SIG-M5 (cell line): ENCODE measurements around the gene CBX7.

Experiments used
- DNase-seq: peaks from one replicate; lab custom pipeline; 2025; lab: John Stamatoyannopoulos, UW

The CBX7 gene

DNA sequence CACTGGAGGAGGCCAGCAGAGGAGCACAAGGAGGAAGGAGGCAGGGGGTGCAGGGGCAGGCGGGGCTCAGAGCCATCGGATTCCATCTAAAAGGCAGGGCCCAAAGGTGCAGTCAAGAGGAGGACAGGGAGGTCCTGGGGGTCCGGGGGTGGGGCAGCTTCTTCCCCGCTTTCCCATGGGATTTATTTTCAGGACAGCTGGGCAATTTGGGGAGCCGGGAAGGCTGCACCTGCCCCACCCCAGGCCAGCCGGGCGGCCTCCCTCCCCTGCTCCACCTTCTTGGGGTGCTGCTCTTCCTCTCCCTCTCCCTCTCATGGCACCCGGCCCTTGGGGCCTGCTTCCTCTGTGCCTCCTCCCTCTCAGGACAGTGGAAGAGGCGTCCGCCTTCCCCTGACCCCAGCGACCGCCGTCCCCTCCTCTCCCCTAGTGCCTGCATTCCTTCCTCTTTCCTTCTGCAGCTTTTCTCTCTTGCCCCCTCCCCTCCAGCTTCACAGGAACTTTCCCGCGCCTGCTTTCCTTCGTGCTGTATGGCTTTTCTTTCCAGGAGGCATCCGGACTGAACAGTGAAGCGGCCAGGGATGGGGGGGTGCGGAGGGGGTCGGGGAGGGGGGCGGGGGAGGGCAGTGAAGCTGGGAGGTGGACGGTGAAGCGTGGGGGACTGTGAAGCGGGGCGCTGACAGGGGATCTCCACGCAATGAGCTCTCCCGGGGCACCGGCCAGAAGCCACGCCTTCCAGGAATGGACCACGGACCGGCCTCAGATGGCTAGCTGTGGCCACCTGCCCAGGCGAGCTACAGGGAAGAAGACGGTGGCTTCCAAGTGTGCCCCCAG, 28.5 kb downstream of the CBX7 start:
- DNase-seq: no peak

DNA sequence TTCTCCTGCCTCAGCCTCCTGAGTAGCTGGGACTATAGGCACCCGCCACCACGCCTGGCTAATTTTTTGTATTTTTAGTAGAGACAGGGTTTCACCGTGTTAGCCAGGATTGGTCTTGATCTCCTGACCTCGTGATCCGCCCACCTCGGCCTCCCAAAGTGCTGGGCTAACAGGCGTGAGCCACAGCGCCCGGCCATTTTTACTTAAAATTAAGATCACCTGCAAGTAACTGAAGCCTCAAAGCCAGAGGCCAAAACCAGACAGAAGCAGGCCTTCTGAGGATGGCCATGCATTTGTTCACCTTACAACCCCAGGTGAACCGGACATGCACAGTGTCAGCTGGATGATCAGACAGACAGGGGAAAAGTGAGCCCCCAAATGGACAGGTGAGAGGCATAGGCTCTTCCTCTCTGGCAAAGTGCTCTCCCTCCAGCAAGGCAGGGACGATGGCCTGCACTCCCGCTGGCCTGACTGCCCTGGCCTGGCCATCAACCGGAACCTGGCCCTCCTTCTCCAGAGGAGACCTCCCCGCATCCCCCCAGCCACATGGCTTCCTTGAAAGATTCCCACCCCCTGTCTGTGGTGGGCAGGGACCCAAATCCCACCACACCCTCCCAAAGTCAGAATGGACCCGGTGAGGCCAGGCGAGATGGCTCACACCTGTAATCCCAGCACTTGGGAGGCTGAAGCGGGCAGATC, 29.6 kb downstream of the CBX7 start:
- no peak for DNase-seq

DNA sequence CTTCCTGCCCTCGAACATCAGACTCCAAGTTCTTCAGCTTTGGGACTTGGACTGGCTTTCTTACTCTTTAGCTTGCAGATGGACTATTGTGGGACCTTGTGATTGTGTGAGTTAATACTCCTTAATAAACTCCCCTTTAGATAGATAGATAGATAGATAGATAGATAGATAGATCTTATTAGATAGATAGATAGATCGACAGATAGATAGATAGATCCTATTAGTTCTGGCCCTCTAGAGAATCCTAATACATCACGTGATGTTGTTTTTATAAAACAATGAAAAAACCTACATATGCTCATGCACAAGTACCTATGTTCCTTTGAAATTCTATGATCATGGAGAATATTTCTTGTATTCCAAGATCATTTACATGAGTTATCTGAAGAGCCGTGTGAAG, 31.5 kb downstream of the CBX7 start:
- no peak for DNase-seq

DNA sequence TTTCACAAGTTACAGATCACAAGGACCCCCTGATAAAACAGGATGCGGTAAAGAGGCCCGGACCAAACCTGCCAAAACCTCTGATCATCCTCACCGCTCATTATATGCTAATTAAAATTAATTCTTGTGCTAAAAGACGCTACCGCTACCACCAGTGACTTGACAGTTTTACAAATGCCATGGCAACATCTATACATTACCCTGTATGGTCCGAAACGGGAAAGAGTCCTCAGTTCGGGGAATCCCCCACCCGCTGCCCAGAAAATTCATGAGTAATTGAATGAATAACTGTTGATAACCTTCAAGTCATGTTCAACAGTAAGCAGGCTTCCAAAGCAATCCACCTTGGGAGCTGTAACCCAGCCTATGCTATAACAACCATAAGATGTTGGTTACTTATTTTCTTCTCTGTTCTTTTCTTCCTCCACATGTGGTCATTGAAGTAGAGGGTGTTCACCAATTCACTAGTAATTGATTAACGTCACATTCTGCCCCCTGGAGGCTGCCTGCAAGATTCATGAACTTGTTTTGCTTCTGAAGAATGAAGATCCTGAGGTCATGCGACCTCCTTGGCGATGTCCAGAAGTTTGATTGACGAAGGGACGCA, 34.8 kb downstream of the CBX7 start:
- DNase-seq: no peak

DNA sequence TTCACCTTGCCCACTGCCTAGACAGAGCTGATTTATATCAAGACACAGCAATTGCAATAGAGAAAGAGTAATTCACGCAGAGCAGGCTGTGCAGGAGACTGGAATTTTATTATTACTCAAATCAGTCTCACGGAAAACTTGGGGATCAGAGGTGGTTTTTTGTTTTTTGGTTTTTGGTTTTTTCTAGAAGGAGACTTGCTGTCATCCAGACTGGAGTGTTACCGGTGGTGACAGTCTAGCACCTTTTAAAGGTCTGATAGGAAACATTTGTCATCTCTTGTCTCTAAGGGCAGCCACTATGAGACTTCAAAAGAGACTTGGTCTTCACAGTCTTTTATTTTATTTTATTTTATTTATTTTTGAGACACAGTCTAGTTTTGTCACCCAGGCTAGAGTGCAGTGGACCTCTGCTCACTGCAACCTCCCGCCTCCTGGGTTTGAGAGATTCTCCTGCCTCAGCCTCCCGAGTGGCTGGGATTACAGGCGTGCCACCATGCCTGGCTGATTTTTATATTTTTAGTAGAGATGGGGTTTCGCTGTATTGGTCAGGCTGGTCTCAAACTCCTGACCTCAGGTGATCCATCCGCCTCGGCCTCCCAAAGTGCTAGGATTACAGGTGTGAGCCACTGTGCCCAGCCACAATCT, 36.4 kb downstream of the CBX7 start:
- DNase-seq: no peak

DNA sequence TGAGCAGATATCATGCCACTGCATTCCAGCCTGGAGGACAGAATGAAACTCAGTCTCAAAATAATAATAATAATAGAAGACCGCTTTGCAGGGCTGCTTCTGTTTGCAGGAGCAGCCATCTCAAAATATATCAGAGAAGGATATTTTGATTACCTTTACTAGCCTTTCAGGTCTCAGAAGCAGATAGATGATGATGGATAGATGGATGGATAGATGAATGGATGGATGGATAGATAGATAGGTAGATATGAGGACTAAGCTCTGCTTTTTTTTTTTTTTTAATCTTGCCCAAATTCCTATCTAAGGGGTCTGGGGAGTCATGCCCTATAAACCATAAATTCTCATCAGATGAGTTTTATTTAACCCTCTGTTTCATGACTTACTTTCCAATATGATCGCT, 36.9 kb downstream of the CBX7 start:
- no peak for DNase-seq

DNA sequence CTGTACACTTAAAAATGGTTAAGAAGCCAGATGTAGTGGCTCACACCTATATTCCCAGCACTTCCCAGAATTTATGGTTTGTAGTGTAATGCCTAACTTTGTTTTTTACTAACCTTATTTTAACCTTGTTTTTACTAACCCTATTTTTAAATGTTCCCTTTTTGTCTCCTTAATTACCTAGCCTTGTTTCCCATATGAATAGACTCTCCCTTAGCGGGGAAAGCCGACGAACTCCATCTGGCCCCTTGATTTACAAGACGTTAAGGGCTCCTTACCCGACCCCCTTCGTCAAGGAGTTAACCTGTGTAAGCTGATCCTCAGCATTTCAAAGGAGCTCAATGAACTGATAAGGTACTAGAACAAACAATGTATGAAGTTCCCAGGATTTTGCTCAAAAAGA, 38.4 kb downstream of the CBX7 start:
- DNase-seq: no peak

DNA sequence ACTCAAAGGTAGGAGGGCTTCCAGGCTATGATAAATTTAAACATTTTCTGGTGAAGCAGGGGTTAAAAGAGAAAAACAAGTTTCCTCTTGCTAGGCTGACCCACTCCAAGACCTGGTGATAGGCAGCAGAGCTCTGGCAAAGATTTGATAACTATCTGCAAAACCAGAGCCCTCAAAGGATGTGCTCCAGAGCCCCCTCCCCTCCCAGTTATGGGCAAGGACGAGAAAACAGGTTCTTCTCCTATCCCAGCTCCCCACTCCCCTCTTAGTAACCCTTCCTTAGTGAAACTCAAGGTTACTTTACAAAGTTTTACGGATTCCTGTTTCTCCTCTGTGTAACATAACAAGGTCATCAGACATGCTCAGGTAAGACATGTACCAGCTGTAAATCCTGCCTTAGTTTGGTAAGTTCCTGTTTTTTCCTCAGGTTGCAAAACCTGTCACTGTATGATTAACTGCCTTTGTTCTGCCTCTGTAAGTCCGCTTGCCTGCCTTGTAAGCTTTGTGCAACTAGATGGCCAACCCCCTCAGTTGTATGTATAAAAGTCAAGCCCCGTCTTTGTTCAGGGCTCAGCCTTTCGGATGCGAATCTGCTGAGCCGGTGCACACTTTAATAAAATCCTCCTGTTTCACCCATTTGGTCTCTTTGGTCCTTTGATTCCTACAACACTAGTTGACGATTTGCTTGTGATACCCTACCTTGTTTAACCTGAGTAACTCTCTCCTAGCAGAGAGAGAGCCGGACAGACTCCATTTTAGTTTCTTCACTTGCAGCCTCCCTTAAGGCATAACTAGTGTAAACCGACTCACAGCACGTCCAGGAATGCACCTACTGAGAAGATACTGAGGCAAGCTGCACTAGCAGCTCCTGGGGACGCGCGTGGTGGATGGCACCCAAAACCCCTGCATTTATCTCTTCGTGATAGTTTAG, 41.6 kb downstream of the CBX7 start:
- no peak for DNase-seq

DNA sequence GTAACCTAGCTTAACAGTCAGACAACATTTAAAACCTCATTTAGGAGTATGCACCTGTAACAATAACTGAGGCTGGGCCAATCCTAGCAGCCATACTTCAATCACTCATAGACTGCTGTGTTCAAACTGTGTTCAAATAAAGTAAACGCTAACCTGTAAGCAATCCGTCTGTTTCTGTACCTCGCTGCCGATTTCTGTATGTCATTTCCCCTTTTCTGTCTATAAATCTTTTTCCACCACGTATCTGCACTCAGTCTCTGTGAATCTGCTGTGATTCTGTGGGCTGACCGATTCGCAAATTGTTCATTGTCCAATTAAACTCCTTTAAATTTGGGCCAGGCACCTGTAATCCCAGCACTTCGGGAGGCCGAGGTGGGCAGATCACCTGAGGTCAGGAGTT, 43.1 kb downstream of the CBX7 start:
- no peak for DNase-seq

DNA sequence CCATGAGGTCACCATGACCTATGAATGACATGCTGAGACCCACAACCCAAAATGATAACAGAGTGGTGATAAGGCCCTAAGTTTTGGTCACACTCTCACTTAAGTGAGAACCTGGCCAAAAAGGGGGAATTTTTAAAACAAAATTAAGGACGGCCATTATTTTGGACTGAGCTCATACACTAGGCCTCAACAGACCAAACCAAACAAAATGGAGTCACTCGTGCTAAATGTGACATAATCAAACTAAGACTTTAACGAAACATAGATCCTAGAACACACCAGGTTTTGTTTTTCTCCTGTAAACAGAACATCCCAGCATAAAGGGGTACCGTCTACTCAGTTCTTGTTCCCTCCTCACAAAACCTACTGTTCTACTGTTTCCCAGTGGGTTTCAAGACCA, 44.0 kb downstream of the CBX7 start:
- no peak for DNase-seq

DNA sequence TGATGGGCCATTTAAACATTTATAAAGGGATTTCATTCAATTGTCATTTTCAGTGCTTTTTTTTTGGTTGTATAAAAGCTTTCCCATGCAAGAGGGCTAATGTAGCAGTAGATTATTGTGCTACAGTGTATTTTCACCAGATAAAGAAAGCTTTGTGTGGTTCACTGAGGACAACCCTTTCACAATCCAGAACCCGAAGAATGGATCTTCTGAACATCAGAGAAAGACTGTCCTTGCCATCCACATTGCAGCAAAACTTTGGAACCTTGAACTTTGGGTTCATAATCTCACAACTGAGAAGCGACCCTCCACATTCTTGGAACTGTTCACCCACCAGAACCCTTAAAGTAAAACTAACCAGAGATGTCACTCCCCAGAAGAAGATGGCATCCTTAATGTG, 46.2 kb downstream of the CBX7 start:
- no peak for DNase-seq

DNA sequence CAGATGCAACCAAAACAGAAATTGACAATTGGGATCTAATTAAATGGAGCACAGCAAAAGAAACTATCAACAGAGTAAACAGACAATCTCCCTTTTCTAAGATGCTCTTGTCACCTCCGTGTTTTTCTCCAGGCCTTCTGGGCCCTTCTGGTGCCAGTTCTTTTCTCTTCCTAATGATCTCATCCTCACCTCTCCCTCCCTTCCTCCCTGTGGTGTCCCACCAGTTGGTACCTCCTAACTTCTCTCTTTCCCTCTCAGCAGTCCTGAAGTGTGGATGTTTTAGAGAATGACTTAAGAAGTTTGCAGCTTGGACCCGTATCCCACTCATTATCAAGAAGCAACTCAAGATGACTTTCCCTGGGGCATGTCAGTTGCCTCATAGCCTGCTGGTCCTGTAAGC, 49.0 kb downstream of the CBX7 start:
- DNase-seq: no peak

DNA sequence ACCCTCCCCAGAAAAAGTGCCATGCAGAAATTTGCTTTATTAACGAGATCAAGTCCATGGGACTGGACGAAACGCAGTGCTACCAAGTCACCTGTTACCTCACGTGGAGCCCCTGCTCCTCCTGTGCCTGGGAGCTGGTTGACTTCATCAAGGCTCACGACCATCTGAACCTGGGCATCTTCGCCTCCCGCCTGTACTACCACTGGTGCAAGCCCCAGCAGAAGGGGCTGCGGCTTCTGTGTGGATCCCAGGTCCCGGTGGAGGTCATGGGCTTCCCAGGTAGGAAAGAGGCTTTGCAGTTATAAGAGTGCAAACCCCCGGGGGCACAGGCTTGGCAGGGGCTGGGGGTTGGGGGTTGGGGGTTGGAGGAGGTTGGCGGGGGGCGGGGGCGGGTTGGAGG, 51.3 kb downstream of the CBX7 start:
- no peak for DNase-seq

DNA sequence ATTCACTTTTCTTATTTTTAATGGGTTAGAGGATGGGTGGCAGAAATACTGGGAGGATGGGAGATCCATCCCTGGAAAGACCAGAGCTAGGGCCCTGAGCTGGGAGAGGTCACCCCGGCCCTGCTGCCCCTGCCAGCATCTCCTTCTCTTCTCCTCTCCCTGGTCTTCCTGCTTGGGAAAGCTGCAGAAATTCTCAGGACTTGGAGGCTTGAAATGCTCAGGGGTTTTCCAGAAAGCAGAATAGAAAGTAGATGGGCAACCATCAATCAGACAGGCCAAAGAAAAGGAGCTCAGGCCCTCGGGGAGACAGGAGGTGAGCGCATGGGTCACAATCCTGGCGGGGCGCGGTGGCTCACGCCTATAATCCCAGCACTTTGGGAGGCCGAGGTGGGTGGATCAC, 53.9 kb downstream of the CBX7 start:
- DNase-seq: no peak

DNA sequence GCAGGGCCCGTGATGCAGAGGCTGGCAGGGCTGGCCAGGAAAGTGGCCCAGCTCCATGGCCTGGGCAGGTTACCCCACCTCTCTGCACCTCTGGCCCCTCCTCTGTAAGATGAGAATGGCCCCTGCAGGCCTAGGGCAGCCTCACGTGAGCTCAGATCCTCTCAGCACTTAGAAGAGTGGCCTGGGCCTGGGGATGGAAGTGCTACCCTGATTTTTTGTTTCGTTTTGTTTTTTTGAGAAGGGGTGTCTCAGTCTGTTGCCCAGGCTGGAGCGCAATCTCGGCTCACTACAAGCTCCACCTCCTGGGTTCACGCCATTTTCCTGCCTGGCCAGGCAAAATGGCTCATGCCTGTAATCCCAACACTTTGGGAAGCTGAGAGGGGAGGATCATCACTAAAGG, 54.5 kb downstream of the CBX7 start:
- no peak for DNase-seq

DNA sequence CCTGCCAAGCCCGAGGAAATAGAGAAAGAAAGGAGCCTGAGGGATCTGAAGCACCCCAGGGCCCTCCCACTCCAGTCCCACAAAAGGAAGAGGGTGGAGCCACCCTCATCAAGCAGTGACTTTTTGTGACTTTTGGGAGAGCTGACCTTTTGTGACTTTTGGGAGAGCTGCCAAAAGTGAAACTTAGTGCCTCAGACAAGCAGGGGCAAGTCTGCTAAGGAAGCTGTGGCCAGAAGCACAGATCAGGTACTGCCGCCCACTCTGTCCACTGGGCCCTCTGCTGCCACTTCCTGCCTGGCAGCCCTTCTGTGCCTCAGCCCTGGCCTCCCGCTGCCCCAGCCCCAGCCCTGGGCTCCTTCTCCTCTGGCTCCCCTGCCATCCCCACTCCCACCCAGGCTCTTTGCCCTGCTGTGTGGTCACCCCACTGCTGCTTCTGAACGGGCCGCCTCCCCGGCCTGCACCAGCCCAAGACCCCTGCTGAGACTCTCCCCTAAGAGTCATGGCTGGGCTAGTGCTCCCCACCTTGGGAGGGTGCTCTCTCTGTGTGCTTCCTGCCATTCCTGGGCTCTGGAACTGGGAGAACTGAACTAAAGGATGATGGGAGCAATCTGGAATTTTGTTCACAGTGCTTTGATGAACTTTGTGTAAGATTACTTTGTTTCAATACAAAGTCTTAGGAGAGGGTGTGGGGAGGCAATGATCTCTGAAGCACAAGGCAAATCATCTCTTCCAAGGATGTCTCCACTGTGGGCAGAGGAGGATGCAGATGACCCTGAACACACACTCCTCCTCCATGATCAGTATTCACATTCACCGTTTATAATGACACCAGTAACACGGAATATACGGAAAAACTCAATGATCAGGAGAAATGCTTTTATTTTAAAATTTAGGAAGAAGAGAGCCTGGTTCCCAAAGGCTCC, 55.1 kb downstream of the CBX7 start, which contains the start of gene APOBEC3H:
Gene APOBEC3H (plus strand): TSS at position 147 of the 923 bp plus-strand sequence. CDS start 3,035 bp downstream, outside the sequence.
- no peak for DNase-seq

DNA sequence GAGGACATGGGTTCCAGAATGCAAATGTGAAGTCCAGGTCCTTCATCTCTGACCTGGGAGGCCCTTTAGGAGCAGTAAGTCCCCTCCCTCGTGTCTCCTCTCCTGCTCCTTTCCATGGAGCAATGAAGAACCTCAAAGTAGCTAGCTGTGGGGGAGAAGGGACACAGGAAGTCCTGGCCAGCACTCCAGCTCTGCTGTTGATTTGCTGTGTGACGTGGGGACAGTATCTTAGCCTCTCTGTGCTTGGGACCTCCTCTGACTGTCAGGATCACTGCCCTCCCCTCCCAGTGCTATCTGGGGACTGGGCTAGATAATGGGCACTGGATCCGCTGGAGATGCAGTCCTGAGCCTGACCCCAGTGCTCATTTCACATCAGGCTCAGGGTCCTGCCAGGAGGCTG, 56.5 kb downstream of the CBX7 start:
- DNase-seq: no peak

DNA sequence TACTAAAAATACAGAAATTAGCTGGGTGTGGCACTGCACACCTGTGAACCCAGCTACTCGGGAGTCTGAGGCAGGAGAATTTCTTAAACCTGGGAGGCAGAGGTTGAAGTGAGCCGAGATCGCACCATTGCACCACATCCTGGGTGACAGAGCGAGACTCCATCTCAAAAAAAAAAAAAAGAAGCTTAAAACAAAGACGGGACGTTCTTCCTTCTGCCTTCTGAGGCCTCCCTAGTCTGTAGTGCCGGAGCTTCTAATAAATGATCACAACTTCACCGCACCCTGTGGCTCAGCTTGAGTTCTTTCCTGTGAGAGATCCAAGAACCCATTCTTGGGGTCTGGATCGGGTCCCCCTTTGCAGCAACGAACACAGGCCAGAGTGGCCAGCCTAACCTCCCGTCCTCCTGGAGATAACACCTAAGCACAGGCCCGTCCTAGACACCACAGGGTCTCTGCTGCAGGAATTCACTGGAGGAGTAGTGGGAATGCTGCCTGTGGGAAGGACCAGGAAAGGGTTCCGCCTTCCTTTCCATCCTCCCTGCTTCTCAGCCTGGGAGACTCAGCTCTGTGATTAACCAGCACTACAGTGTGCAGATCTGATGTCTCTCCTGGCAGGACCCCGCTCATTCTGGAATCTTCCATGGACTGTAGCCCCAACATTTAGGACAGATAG, 57.6 kb downstream of the CBX7 start:
- DNase-seq: no peak

DNA sequence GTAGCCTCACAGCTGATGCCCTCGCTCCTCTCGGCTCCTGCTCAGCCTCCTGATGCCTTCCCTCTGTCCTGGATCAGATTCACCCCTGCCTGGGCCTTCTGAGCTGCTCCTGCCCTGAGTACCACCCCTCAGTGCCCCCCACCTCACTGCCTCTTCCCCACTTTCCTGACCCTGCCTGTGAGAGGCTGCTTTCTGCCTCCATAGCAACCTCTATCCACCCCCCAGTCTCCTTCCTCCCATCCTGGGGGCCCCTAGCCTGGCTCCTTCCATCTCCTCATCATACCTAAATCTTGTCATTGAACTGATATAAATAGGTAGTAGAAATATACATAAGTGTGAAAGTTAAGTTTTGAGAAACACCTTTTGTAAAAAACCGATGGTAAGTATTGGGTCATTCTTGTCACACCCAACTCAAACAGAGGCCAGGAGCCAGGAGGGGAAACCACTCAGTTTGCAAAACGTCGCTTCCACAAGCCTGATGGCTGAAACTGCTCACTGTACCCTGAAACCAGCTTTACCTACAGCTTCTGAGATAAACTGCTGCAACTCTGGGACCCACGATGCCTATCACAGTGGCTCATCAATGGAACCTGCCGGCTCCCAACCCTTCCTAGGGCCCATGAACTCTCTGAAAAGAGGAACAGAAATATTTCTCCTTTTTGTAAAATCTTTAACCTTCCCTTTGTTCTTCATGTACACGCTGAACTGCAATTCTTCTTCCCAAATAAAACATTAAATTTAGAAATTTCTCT, 60.2 kb downstream of the CBX7 start:
- no peak for DNase-seq
